ENCODE data around the gene DIPK1C.
"Not testable (repeated sequence)": the region's sequence is repeated elsewhere in the genome, so short reads cannot be mapped to it uniquely, and the experiment has no call there.

DIPK1C gene

GRCh38 chr18:74457043-74457724 is at the start of gene DIPK1C:
Gene DIPK1C, minus strand, starts transcription at chr18:74457308. Its CDS starts 49 bp downstream, at chr18:74457259.
- no peak for DNase-seq

DNA sequence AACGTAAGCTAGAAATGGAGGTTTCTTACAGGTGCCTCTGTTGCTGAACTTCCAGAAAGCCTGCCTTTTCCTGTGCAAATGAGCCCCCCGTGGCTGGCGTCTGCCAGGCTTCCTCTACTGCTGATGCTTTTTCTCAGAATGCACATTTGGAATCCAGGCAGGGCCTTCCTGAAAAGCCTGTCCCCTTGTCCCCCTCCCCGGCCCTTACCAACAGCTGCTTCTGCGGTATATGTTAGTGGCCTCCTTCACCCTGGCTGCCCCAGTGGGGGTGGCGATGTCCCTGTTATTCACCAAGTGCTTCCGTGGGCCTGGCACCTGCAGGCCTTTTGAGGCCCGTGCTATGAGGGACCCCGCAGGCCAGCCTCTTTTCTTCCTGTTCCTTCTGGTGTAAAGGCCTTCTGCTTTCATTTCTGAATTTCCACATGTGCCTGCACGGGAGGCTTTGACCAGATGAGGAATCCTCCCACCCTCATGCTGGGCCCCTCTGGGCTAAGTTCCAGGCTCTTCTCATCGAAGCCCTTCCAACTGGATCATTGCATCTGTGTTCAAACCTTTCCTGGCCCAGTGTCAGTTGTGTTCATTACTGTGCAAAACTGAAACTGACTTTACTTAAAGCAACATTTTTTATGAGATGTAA is 49.5 kb upstream of the DIPK1C start:
- no peak for DNase-seq

GRCh38 chr18:74505776-74506175 is 48.7 kb upstream of the DIPK1C start:
- DNase-seq, result no peak

DNA sequence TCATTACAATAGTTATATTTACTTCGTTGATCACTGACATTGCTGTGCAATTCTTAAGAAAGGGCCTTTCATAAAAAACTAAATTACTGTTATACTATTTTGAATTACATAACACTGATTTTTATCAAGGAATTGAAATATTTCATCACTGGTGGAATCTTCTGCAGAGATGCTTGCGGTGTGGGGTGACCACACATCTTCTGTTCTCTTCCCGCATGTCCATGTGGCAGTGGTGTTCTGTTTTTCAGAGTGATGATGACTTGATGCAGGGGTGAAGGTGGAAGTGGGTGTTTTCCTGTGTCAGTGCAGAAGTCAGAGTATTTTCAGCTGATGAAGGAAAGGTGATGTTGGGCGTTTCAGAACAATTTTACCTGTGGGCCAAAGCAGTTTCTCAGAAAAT is 46.0 kb upstream of the DIPK1C start:
- DNase-seq, result no peak

GRCh38 chr18:74501386-74501785 is 44.3 kb upstream of the DIPK1C start:
- no peak for DNase-seq

- DNase-seq, result not testable (repeated sequence)
These were observed 43.7 kb upstream of the DIPK1C start for GRCh38 chr18:74500774-74501173.

DNA sequence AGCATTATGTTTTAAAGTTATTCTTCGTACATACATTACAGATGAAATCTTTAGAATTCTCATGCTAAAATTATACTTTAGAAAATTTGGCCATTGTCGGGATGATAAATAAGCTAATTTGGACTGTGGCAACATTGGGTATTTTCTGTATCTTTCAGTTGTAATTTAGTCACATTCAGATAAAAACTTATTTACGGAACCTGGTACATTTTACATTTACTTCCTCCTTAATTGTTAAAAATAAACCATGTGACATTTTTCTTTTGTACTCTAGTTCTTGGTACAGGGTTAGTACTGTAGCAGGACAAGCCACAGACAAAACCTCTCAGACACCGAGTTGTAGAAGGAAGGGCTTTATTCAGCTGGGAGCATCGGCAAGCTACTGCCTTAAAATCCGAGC is 43.3 kb upstream of the DIPK1C start:
- no peak for DNase-seq

DNA sequence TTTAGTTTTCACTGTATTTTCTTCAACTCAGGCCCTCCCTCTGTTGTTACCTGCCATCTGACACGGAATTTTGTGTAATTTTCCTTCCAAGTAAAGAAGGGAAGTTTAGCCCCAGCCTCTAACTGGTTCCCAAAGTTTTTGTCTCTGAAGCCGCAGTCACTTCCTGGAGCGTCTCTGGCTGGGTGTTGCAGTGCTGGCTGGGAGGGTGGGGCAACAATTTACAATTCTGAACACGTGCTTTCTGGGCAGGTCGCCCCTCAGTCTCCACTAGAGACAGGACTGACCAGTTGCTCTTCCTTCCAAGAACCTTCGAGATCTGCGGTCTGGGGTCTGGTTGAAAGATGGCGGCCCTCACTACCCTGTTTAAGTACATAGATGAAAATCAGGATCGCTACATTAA is 42.5 kb upstream of the DIPK1C start:
- DNase-seq, result no peak

DNA sequence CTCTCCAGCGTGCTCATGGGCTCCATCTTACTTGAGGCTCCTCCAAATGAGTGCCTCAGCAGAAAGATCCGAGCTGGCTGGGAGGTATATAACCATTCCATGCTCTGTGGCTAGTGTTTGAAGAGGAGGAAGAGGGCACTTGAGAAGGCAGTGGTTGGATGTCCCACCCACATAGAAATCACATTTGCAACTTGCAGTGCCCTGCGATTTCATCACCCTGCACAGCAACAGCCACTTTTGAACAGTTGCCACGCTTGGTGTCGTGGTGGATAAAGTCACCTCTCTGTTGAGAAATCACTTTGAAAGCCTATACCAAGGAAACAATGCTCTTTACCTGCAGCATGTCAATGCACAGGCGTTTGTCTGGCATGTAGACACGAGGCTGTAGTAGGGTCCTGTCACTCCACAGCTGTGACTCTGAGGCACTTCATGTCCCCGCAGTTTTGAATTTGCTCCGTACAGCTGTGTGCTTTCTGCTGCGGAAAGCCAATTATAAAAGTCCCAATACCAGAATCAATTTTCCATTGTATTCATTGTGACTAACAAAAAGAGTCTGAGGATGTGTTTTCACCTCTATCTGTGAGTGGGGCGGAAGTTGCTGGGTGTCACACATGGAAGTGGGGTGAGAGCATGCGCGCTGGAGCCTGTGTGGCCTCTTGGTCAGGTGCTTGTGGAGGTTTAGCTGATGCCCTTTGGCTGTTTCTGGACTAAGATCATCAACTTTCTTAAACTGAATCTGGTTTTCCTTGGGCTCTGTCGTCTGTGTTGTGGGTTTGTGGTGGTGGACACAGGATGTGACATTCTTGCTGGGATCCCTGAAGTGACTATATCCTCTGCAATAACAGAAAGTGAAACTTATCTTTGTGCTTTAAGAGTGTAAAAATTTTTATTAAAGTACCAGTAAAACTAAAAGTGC is 41.9 kb upstream of the DIPK1C start:
- DNase-seq, result no peak

DNA sequence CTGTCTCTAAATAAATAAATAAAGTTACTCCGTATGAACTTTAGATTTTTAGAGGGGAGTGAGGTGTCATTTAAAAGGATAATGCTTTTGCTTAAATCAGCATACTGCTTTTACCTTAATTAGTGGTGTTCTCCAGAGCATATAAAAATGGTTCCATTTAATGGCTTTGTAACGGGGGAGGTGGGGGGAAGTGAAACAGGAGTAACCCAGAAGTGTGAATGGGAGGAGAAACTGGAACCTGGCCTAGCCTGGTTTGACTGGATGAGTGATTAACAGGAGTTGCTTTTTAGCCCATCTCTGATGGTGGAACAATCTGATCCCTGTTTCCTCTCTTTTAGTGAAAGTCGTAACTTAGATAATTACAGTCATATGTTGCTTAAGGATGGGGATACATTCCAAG is 40.7 kb upstream of the DIPK1C start:
- no peak for DNase-seq

GRCh38 chr18:74497324-74497676 is 40.2 kb upstream of the DIPK1C start:
- no peak for DNase-seq

GRCh38 chr18:74496508-74497323 is 39.6 kb upstream of the DIPK1C start:
- peak in 1 of 2 experiments; percentile 45 for DNase-seq

DNA sequence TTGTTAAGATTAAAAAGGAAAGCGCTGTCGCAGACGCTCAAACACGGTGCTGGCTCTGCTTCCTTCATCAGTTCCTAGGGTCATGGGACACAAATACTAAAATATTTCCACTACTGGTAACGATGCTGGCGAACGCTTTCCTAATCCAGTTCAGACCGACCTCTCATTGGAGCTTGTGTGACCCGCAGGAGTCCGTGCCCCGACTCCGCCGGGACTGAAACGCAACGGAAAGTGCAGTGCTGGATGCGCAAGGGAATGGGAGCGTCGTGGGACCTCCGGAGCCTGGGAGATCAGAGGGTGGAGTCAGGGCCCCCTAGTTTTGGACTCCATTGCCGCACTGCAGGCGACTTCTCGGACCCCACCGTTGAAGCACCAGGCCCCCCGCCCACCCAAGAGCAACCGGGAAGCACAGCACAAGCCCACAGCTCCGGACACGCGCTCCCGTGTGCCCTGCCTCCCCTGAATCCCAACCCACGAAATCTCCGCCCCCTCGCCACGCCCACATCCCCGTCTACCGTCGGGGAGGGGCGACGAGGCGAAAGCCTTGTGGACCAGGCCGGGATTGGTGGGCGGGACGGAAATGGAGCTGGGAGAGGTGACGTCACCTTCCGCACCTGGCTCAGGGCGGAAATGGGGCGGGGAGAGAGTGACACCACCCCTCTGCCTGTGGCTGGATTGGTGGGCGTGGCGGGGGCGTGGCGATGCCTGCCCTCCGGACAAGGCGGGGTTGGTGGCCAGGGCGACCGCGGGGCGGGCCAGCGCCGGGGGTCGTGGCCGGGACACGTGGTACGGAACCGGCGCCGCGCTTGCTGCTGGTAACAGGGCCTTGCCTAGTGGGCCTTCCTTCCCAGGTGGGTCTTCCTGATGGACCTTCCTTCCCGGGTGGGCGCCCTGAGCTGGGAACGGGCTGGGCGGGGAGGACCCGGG is 38.7 kb upstream of the DIPK1C start, which contains the start of gene CNDP2:
Gene CNDP2, plus strand, starts transcription at position 783 of the 927 bp plus-strand sequence. CDS start 3,611 bp downstream, outside the sequence.
- peak; percentile 93 to 96 for DNase-seq

DNA sequence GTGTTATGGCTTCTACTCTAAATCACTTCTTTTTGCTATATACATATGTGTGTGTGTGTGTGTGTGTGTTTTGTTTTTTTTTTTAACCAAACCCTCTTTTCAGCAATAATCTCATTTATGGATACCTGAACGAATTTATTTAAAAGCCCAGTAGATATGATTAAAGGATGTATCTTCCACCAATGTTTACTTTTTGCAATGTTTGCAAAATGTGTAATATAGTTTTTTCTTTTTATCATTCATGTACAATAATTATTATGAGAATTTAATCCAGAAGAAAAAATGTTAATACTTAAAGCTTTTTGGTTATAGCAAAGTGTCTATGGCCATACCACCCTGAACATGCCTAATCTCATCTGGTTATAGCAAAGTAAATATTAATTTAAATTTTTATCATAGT is 37.4 kb upstream of the DIPK1C start:
- no peak for DNase-seq

- DNase-seq, result peak; percentile 24 to 73
These were observed 36.6 kb upstream of the DIPK1C start for GRCh38 chr18:74493689-74494088.

DNA sequence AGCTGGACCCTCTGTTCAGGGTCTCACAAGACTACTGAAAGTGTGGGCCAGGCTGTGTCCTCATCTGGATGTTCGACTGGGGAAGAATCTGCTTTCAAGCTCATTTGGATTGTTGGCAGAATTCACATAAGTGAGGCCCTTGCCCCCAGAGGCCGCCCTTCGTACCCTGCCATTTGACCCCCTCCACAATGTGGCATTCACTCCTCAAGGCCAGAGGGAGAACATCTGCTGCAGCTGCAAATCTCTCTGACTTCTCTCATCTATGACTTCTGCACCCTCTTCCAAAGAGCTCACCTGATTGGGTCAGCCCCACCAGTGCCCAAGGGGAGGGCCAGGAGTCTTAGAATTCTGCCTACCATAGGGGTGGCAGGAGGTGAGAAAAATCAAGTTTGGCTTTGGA is 35.2 kb upstream of the DIPK1C start:
- no peak for DNase-seq

GRCh38 chr18:74489676-74490075 is 32.6 kb upstream of the DIPK1C start:
- peak; percentile 25 to 42 for DNase-seq

DNA sequence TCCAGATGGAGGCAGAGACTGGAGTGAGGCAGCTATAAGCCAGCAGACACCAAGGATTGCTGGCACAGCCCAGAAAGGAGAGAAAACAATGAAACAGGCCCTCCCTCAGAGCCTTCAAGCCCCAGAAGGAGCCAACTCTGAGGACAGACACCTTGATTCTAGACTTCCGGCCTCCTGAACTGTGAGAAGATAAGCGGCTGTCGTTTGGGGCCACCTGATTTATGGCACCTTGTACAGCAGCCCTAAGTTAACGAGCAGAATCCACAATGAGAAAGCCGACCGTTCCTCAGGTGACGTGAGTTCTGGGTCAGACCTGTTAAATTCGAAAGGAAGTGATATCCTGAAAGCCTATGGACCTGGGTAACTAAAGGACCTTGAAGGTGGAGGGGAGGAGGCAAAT is 31.8 kb upstream of the DIPK1C start:
- no peak for DNase-seq

- DNase-seq, result no peak
These were observed 31.2 kb upstream of the DIPK1C start for GRCh38 chr18:74488354-74488753.

GRCh38 chr18:74486119-74486849 is 29.2 kb upstream of the DIPK1C start:
- no peak for DNase-seq

DNA sequence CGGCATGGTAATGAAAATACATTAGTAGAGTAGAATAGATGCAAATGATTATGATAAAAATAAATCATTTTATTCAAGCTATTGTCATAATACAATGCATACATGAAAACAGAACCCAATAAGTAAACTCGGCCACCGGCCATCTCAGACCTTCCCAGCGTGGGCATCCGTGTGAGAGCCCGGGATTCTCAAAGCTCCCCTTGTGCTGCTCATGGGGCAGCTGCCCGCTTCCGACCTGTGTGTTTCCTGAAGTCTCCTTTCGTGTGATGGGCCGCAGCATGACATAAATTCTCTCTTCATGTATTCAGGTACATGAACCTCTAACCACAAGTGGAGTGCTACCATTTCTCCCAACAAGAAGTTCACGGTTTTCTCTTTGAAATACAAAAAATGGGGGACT is 25.6 kb upstream of the DIPK1C start:
- no peak for DNase-seq
